ENCODE measurements around the gene EXOC3L2.
"Not testable (repeated sequence)": the region's sequence is repeated elsewhere in the genome, so short reads cannot be mapped to it uniquely, and the experiment has no call there.

The EXOC3L2 gene

DNA sequence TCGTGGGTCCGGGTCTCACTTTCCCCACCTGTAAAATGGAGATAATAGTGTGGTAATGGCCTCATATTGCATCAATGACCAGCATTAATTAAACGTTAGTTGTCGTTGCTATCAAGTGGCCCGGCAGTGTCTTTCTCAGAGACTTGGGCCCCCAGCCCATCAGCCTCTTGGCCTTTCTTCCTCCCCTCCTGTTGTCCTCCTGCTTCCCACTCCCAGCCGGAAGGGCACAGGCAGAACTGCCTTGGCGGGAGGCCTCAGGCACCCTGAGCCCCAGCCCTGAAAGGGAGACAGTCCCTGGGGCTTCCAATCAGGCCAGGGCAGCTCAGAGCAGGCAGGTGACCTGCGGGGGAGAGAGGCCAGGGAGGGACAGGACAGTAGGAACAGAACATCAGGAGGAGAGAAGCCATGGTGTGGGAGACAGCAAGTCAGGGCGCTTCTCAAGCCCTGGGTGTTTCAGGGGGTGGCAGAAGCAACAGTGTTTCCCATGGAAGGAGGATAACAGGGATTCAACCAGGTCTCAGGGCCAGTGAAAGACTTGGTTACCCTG lies 10.5 kb upstream of the EXOC3L2 start:
- DNase-seq, result no peak

DNA sequence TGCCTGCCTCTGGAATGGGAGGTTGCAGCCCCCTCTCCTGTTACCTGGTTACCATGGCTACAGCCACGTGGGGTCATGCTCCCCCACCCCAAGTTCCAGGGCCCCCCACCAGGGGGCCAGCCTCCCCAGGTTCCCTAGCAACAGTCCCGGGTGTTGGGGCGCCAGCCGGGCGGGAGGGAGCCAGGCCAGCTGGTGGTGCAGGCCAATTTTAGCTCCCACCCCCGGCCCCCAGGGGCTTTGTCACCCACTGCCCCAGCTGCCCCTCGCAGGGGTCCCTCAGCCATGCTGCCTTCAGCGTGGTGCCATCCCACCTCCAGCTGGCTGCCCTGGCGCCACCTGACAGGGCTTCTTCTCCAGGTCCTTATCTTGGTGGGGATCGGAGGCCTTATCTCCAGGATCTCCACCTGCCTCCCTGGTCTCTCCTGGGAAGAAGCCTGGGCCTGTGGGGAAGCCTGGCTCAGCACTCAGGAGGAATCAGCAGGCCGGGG lies 8.9 kb upstream of the EXOC3L2 start:
- peak; percentile 10 for DNase-seq

DNA sequence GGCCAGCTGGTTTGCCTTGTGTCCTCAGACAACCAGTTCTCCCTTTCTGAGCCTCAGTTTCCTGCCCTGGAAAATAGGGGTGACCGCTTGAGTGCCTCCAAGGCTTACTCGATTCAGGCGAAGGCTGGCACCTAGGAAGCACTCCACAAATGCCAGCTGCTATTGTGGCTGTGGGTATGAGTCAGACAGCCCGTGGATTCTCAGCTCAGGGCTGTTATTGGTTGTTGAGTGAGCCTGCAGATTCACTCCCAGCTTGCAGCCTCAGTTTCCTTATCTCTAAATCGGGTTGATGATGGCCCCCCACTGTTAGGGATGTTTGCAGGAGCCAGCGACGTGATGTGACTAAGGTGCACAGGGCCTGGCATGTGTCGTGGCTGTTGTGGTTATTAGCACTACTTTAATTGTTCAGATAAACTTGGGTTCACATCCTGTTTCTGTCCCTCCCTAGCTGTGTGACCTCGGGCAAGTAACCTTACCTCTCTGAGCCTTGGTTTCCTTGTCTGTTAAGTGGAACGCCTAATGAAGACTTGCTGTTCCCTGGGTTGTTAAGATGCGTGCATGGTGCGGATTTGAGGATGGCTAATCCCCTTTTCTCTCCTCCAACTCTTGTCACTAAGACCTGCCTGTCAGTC lies 8.3 kb upstream of the EXOC3L2 start:
- DNase-seq, result peak; percentile 30

DNA sequence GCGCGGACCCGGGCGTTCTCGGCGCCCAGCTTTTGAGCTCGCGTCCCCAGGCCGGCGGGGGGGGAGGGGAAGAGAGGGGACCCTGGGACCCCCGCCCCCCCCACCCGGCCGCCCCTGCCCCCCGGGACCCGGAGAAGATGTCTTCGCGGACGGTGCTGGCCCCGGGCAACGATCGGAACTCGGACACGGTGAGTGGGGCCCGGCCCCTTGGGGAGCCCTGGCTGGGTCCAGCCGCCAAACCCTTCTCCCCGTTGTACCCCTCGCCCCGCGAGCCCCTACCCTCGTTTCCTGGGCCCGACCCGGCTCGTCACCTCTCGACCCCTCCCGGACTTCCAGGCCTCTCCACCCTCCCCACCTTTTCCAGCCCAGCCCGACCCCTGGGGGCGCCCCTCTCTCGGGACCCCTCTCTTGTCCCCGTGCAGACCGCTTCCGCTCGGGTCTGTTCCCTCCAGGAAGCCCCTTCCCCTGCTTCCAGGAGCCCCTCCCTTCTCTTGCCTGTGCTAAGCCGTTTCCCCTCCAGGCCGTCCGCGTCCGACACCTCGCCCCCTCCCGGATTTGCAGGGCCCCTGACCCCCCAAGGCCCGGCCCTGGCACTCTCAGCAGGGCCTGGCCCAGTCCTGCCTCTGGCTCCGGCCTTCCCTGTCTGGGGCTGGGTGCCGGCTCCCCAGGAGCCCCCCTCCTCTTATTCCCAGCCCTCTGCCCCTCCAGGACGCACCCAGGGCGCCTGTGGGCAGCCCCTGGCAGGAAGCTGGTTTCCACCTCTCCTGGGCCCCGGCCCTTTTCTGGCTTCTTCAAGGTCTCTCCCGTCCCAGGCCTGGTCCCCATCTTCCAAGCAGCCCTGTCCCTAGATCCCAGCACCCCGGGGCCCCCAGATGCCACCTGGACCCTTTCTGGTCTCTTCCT lies 6.5 kb upstream of the EXOC3L2 start:
- DNase-seq, result peak; percentile 18

DNA sequence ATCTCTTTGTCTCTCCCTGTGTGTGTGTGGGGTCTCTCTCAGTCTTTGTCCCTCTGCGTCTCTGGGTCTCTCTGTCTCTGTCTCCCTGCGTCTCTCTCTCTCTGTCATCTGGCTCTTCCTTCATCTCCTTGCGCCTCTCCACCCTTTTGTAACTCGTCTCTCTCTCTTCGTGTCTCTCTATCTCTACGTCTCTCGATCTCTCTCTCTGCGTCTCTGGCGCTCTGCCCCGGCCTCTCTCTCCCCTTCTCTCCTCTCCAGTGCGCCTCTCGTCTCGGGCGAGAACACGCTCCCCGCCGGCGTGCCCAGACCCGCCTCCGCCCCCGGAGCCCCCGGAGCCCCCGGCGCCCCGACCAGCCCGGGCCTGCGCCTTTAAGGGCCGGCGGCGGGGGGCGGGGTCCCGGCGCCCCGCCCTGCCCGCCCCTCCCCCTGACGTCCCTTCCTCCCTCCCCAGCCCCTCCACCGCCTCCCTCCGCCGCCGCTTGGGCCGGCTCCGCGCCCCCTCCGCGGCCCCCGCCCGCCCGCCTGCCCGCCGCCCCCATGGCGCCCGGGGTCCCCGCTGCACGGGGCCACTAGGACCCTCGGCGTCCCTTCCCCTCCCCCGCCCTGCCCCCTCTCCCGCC lies 5.7 kb upstream of the EXOC3L2 start, which contains the start of gene MARK4:
TSS of gene MARK4 (plus strand) at position 440 of the 620 bp plus-strand sequence. CDS start 318 bp downstream, outside the sequence.
- peak; percentile 65 for DNase-seq

DNA sequence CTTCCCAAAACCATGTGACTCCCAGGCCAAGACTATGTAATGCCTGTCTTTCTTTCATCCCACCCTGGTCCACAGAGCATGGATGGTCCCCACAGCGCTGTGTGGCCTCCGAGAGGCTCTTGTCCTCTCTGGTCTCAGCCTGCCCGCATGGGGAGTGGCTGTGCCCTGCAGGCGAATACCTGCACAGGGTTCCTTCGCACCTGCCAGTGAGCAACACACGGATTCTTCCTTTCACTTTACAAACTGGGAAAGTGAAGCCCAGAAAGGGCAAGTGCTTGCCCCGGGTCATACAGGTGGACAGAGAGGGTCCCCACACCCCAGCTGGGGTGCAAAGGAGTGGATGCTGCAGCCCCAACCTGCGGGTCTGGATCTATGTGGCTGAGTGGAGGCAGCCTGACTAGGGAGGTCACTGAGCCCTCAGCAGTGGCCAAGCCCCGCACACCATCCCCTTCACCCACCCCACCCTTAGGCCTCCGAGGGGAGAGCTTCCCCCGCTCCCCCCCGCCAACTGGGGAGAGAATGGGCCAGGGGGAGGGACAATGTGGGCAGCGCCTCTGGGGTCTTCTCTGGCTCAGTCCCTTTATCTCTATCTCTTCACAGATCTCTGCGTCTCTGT lies 5.1 kb upstream of the EXOC3L2 start:
- no peak for DNase-seq

DNA sequence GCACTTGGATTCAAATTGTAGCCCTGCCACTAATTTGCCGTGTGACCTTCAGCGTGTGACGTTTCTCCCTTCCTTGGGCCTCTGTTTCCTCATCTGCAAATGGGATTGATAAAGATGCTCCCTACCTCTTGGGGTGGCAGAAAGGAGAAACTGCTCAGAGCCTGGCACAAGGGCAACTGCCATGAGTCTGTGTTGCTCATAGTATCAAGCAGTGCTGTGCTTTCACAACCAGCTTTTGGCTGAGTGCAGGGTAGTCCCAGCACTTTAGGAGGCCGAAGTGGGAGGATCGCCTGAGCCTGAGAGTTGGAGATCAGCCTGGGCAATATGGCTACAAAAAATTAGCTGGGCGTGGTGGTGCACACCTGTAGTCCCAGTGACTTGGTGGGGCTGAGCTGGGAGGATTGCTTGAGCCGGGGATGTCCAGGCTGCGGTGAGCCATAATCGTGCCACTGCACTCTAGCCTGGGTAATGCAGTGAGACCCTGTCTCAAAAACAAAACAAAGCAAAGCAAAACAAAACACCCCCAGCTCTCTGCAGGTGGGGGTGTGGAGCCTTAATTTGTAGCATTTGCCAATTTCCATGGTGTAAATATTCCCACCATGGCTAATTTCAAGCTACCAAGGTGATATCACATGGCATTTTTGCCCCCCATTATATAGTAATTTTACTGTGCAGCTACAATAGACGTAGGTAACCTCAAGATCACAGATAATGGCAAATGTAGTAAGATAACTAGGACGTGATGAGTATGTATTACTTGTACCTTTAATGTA lies 4.2 kb upstream of the EXOC3L2 start:
- DNase-seq, result no peak

DNA sequence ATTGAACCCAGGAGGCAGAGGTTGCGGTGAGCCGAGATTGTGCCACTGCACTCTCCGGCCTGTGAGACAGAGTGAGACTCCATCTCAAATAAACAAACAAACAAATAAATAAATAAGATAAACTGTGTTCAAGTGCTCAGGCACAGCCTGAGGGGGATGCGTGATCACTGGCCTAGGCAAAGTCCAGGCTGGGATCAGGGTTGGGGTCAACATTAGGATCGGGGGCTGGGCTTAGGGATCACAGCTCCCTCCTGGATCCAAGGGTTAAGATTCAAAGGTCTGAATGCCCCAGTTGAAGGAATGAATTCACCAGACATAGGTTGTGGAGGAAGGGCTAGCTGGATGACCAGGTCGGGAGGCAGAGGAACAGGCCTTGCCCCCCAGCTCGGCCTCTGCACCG lies 1.9 kb upstream of the EXOC3L2 start:
- no peak for DNase-seq

DNA sequence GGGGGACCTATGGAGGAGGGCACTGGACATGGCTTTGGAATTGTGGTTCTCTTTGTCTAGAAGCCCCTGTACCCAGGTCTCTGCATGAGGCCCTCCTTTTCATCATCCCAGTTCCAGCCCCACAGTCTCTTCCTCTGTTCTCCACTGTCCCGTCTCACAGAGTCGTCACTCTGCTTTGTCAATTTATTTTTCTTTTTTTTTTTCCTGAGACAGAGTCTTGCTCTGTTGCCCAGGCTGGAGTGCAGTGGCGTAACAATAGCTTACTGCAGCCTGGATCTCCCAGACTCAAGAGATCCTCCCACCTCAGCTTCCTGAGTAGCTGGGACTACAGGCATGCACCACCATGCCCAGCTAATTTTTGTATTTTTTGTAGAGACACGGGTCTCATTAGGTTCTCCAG lies 619 bp upstream of the EXOC3L2 start:
- no peak for DNase-seq

DNA sequence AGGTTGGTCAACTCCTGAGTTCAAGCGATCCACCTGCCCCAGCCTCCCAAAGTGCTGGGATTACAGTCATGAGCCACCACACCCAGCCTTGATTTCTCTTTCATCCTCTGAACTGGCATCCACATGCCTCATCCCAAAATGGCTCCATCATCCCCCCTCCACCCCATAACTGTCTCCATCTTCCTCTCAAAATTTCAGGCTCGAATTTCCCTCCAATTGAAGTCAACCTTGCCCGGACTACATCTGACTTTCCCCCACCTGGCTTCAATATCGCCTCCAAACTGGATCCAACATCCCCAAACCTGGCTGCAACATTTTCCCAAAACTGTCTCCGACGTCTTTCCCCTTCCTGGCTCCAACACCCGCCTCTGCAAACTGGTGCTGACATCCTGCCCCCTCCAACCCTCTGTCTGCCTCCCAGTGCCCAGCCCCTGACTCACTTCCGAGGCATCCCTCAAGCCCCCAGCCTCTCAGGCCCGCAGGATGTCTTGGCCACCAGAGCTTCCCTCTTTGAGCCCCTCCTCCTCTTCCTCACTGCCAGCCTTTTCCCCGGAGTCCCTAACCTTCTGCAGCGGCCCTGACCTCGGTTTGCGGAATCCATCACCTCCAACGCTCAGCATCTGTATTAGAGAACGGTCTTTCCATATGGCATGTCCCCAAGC lies 943 bp downstream of the EXOC3L2 start:
- no peak for DNase-seq

DNA sequence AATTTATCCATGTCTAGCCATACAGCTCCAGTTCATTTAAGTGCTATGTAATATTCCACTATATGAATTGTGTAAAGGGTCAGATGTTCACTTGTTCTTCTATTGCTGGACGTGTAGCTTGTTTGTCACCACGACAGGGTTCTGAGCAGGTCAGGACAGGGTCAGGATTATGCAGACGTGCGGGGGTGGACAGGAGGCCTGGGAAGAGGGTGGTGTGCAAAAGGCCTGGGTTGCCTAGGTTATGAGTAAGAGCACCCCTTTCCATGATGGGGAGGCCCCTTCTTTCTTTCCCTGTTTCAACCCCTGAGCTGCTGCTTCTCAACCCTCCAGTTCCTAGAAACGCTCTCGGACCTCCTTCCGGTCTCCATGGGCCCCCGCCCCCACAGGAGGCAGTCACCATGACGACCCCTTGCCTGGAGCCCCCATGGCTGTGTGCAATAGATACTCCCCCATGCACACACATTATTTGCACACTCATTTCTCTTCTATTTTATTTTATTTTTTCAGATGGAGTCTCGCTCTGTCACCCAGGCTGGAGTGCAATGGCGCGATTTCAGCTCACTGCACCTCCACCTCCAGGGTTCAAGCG lies 2.0 kb downstream of the EXOC3L2 start:
- DNase-seq, result no peak

DNA sequence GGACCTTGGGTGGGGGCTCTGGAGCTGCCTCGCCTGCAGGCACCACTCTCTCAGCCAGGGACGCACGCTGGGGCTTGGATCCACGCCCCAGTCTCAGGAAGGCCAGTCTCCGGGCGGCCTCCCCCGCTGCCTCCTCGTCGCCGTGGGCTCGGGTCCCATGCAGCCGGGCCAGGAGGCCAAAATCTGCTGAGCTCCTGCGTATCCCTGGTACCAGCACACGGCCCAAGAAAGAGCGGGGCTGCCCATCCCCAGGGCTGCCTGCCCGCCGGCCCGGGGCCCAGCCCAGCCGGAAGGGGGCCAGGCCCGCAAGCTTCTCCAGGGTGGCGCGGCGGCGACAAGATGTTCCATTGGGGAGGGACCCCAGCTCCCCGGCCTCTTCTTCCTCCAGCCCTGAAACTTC lies 6.7 kb downstream of the EXOC3L2 start:
- DNase-seq, result no peak

DNA sequence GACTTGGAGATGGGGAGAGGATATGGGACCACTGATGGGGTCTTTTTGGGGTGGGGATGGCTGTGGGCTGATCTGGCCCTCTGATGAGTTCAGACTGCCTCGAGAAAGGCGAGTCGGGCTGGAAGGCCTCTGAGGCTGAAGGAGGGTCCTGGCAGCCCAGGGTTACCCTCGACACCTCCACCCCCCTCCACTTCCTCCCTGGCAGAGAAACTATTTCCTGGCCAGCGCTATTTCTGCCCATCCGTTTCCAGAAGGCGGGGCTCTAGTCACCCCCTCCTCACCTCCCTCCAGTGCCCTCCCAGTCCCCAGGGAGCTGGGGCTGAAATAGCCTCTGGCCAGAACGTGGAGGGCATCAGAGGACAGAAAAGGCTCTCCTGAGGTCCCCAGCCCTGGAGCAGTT lies 9.7 kb downstream of the EXOC3L2 start:
- no peak for DNase-seq

DNA sequence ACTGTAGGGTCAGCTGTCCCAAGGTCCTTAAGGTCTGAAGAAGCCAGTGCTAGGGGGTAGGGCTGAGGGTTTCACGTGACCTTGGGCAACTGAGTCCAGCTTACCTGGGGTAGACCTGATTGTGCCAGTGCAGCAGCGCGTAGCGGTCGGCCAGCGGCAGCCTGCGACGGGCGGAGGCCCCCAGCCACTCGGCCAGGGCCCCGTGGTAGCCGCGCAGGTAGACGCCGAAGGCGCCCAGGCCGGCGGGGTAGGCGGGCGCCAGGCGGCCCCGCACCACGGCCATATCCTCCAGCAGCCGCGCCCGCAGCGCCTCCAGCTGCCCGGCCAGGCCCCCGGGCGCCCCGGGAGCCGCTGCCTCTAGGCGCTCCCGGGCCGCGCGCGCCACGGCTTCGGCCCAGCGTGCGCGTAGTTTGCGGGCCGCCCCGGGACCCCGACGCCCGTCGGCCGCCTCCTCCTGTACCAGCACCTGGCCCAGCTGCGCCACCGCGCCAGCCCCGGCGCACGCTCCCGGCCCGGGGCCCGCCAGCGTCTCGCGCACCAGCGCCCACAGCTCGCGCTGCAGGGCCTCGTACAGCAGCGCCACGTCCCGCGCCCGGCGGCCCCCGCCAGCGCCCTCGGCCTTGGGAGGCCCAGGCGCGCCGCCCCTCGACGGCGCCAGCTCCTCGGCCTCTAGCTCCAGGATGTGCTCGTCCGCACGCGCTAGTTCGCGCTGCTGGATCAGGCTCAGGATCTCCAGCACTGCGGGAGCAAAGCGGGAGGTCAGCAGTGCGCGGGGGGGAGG lies 10.9 kb downstream of the EXOC3L2 start:
- DNase-seq, result no peak

DNA sequence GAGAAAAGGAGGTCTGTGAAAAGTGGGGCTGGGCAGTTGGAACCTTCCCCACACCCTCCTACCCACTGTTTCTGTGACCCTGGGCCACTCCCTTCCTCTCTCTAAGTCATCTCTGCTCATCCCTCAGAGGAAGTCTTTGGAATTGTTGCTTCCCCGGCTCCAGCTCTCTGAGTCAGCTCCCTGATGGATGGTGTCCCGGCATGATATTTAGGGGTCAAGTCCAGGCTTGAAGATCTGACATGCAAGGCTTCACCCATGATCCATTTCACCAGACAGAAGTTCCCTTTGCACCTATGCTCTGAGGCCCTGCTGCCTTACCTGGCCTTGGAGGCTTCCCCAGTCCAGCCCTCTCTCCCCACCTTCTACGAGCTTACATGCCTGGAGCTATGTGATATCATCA lies 13.3 kb downstream of the EXOC3L2 start:
- DNase-seq, result no peak

DNA sequence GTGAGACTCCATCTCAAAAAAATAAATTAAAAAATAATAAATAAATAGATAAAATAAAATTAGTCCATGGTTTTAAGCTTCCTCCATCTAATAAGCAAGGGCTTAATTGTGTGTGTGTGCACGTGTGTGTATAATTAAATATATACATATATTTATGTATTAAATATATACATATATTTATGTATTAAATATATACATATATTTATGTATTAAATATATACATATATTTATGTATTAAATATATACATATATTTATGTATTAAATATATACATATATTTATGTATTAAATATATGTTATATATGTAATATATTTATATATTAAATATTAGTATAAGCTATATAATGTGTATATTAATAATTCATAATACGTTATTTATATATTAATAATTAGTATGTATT lies 16.2 kb downstream of the EXOC3L2 start:
- not testable (repeated sequence) for DNase-seq

DNA sequence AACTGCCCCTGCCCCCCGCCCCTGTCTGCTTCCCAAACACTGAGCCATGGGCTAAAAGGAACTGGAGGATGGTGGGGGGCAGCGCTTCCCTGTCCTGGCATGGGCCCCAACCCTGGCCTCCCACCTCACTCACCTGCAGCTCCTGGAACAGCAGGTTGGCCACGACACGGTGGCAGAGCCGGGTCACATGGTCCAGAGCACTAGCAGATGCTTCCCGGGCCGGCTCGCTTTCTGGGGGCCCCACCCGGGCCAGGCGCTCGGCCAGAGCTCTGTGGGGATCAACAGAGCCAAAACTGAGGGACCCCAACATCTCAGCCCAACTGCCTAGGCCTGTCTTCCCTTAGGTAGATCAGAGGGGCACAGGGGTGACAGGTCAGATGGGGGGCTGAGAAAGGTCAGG lies 20.6 kb downstream of the EXOC3L2 start:
- DNase-seq, result no peak

DNA sequence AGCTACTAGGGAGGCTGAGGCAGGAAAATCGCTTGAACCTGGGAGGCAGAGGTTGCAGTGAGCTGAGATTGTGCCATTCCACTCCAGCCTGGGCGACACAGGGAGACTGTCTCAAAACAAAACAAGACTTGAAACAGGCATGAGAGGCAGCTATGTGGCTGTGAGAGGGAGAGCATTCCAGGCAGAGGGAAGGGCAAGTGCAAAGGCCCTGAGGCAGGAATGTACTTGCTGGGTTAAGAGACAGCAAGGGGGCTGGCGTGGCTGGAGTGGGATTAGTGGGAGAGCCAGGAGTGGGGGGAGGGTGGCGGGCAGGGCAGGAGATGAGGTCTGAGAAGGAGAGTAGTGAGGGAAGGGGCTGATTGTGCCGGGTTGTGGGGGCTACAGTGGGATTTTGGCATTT lies 21.3 kb downstream of the EXOC3L2 start:
- DNase-seq, result no peak

DNA sequence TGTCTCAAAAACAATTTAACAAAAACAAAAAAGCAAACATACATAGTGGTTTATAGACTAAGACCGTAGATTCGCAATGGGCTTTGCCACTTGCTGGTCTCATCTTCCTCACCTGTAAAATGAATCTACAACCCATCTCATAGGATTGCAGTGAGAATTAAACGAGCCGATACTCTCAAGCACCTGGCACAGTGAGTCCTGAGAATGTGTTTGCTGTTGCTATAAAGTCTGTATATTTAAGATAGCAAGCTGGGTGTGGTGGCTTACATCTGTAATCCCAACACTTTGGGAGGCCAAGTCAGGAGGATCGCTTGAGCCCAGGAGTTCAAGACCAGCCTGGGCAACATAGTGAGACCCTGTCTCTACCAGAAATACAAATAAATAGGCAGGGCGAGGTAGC lies 22.5 kb downstream of the EXOC3L2 start:
- no peak for DNase-seq

Data from CD4-positive, alpha-beta T cell treated with Interleukin-17A for 1 hour (primary cell).